Fibroblast of lung (primary cell): Measurements from ENCODE around the gene LOXHD1. TPM values are rescaled to one million over a fixed set of nuclear protein-coding genes. Genes with fewer than 3 reads are reported as not detected.

Experiments used
- DNase-seq, 2 donors: peaks; one replicate each; pipeline versions ENCODE4 v3.0.0 to v3.0.0-alpha.2; 2010; ENCODE audit warnings: low read depth in 2 of 2
- H2AFZ ChIP-seq: 2 replicates; pipeline ENCODE4 v1.5.1; 2012; ENCODE audit warnings: low read length, control low read depth, inconsistent platforms
- H3K27ac ChIP-seq: 2 replicates; pipeline ENCODE4 v1.5.1; 2011; ENCODE audit warnings: low read length, control low read depth; ENCODE audit not compliant: insufficient read depth
- H3K27me3 ChIP-seq: 2 replicates; pipeline ENCODE4 v1.5.1; 2011; ENCODE audit warnings: mild to moderate bottlenecking, low read length; ENCODE audit not compliant: control insufficient read depth, insufficient read depth
- H3K36me3 ChIP-seq: 2 replicates; pipeline ENCODE4 v1.5.1; 2011; ENCODE audit warnings: low read length; ENCODE audit not compliant: control insufficient read depth, insufficient read depth
- H3K4me1 ChIP-seq: 2 replicates; pipeline ENCODE4 v1.5.1; 2011; ENCODE audit warnings: low read length; ENCODE audit not compliant: control insufficient read depth, insufficient read depth; ENCODE audit errors: extremely low read depth
- H3K4me2 ChIP-seq: 2 replicates; pipeline ENCODE4 v1.5.1; 2011; ENCODE audit warnings: low read length, control low read depth; ENCODE audit not compliant: insufficient read depth; ENCODE audit errors: extremely low read depth
- H3K4me3 ChIP-seq, 4 experiments: fragments of 200-600 bp in 1 of 4; sonication (generic) in 1 of 4; replicated peaks in 1 of 4; 2 replicates each; pipeline ENCODE4 v1.5.1; 2011 to 2016; ENCODE audit warnings: low read length in 4 of 4, low read depth in 3 of 4, mild to moderate bottlenecking in 3 of 4, control low read depth in 2 of 4, inconsistent platforms in 1 of 4, mixed read lengths in 1 of 4; ENCODE audit not compliant: insufficient read depth in 1 of 4; ENCODE audit errors: control extremely low read depth in 1 of 4
- H3K79me2 ChIP-seq: 2 replicates; pipeline ENCODE4 v1.5.1; 2012; ENCODE audit warnings: mild to moderate bottlenecking, low read length, inconsistent platforms; ENCODE audit not compliant: control insufficient read depth, insufficient read depth
- H3K9ac ChIP-seq: 2 replicates; pipeline ENCODE4 v1.5.1; 2011; ENCODE audit warnings: mild to moderate bottlenecking, low read length, control low read depth; ENCODE audit not compliant: insufficient read depth
- H3K9me3 ChIP-seq: 2 replicates; pipeline ENCODE4 v1.5.1; 2012; ENCODE audit warnings: low read depth, low read length; ENCODE audit not compliant: control insufficient read depth, insufficient read depth
- H4K20me1 ChIP-seq: 2 replicates; pipeline ENCODE4 v1.5.1; 2011; ENCODE audit warnings: low read length; ENCODE audit not compliant: control insufficient read depth, insufficient read depth; ENCODE audit errors: extremely low read depth
- EZH2 ChIP-seq: IDR thresholded peaks from 2 replicates; pipeline ENCODE4 v1.5.1; 2012; ENCODE audit warnings: low read length, control low read depth, mild to moderate bottlenecking; ENCODE audit errors: missing control alignments
- polyA plus RNA-seq, 2 donors: library from polyadenylated mRNA; depleted of rRNA in 1 of 2; stranded (reverse) in 1 of 2; unstranded in 1 of 2; fragments of >200 nt; gene quantifications; 2 replicates each; pipeline ENCODE4 v1.2.1, GENCODE V29; 2011 to 2012; ENCODE audit warnings: missing spikeins in 1 of 2
- total RNA-seq: library from RNA; depleted of rRNA; stranded (reverse); fragments of >200 nt; gene quantifications from 2 replicates; pipeline ENCODE4 v1.2.1, GENCODE V29; 2014
- TF ChIP-seq, protein P1 (sequence below), 2 donors: IDR thresholded peaks in 1 of 2; conservative IDR thresholded peaks in 1 of 2; 1 replicate in 1 of 2; 2 replicates in 1 of 2; pipeline ENCODE4 v1.5.1; 2011 to 2012; ENCODE audit warnings: low read length in 2 of 2, control low read depth in 1 of 2, inconsistent platforms in 1 of 2, low read depth in 1 of 2, mild to moderate bottlenecking in 1 of 2

Gene LOXHD1
- total and polyA plus RNA-seq, 2 donors (not counting 1 experiment from before 2014, with no cell fraction given) = not detected

GRCh38 chr18:46652372-46652771 is 4.6 kb downstream of the LOXHD1 start:
- Histone ChIP-seq H3K9me3 (no peaks in the 10 kb centered on the region), H3K4me1 (no peaks in the 10 kb centered on the region), H2AFZ (no peak overlapping the region), H4K20me1 (no peaks in the 10 kb centered on the region), H3K4me3 (no peak overlapping the region), H3K4me2 (no peak overlapping the region), H3K79me2 (no peaks in the 10 kb centered on the region), H3K36me3 (no peaks in the 10 kb centered on the region), H3K27ac (no peak overlapping the region), H3K9ac (no peak overlapping the region), H3K27me3 (no peaks in the 10 kb centered on the region)
- no peak for DNase-seq
- TF ChIP-seq EZH2 = no peak
- TF ChIP-seq, protein P1, sequence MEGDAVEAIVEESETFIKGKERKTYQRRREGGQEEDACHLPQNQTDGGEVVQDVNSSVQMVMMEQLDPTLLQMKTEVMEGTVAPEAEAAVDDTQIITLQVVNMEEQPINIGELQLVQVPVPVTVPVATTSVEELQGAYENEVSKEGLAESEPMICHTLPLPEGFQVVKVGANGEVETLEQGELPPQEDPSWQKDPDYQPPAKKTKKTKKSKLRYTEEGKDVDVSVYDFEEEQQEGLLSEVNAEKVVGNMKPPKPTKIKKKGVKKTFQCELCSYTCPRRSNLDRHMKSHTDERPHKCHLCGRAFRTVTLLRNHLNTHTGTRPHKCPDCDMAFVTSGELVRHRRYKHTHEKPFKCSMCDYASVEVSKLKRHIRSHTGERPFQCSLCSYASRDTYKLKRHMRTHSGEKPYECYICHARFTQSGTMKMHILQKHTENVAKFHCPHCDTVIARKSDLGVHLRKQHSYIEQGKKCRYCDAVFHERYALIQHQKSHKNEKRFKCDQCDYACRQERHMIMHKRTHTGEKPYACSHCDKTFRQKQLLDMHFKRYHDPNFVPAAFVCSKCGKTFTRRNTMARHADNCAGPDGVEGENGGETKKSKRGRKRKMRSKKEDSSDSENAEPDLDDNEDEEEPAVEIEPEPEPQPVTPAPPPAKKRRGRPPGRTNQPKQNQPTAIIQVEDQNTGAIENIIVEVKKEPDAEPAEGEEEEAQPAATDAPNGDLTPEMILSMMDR (conservative IDR thresholded peaks at IDR 0.05 in 1 of 2, IDR thresholded peaks at IDR 0.05 in 1 of 2; ENCODE audit: low read depth in 1 of 2, low read length in 2 of 2) = no peak

- no peaks in the 10 kb centered on the region for H4K20me1 ChIP-seq
- H3K4me1 ChIP-seq = no peaks in the 10 kb centered on the region
- H3K4me3 ChIP-seq = no peak overlapping the region
- H3K4me2 ChIP-seq = no peak overlapping the region
- no peaks in the 10 kb centered on the region for H3K27me3 ChIP-seq
- no peak overlapping the region for H3K9ac ChIP-seq
- DNase-seq = no peak
- H3K27ac ChIP-seq = no peak overlapping the region
- no peaks in the 10 kb centered on the region for H3K9me3 ChIP-seq
- H3K36me3 ChIP-seq = no peaks in the 10 kb centered on the region
- no peak overlapping the region for H2AFZ ChIP-seq
- H3K79me2 ChIP-seq = no peaks in the 10 kb centered on the region
- TF ChIP-seq EZH2 = no peak
- TF ChIP-seq, protein P1 (conservative IDR thresholded peaks at IDR 0.05 in 1 of 2, IDR thresholded peaks at IDR 0.05 in 1 of 2; ENCODE audit: low read depth in 1 of 2, low read length in 2 of 2) = no peak
Measured at GRCh38 chr18:46650681-46651080, 6.3 kb downstream of the LOXHD1 start.

DNA sequence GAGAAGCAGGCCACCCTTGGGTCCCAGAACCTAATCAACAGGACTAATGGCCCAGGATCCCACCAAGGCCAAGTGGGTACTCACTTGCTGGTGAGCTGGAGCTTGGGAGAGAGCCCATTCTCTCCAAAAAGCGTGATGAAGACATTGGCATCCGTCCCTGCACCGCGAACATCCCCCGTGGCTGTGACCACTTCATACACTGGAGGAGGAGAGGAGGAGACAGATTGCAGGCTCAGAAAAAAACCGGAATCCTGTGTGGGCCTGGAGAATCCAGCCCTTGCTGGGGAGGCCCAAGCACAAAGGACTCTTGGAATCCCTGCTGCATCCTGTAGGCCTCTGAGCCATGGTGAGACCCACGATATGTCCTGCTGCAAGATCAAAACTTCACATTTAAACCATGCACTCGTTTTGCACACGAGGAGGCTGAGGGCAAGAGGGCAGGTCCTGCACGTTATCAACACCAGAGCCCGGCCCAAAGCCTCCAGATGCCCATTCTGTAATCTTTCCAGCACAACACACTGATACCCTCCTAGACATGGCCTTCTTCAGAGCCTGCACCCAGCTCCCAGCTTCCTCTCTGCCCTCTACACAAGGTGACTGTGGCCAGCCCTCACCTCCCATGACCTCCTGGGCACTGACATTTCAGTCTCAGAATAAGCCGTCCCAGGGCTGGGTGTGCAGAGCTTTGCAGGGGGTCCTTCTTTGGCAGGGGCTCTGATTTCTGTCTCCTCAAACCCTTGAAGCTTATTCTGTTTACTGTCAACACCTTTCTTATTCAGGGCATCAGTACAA is 7.8 kb downstream of the LOXHD1 start:
- Histone ChIP-seq H3K4me2 (no peak overlapping the region), H3K27ac (no peak overlapping the region), H3K4me3 (no peak overlapping the region), H4K20me1 (no peaks in the 10 kb centered on the region), H3K36me3 (no peaks in the 10 kb centered on the region), H2AFZ (no peak overlapping the region), H3K27me3 (no peaks in the 10 kb centered on the region), H3K9ac (no peak overlapping the region), H3K79me2 (no peaks in the 10 kb centered on the region), H3K4me1 (no peaks in the 10 kb centered on the region), H3K9me3 (no peaks in the 10 kb centered on the region)
- TF ChIP-seq EZH2 = no peak
- TF ChIP-seq, protein P1 (conservative IDR thresholded peaks at IDR 0.05 in 1 of 2, IDR thresholded peaks at IDR 0.05 in 1 of 2; ENCODE audit: low read depth in 1 of 2, low read length in 2 of 2) = no peak
- no peak for DNase-seq
